Testis (tissue), 2 donors: ENCODE data around the gene TCN2.

Source experiments
- CTCF ChIP-seq, 3 experiments: fragments of 450-650 bp in 2 of 3; fragments of 200-600 bp in 1 of 3; sonication (generic) in 1 of 3; IDR thresholded peaks; one replicate each; pipeline ENCODE4 v1.5.1; 2016 to 2019; ENCODE audit warnings: antibody characterized with exemption in 3 of 3, mild to moderate bottlenecking in 2 of 3, moderate library complexity in 1 of 3
- POLR2A ChIP-seq: fragments of 450-650 bp; IDR thresholded peaks from one replicate; pipeline ENCODE4 v1.6.1; 2017; ENCODE audit warnings: antibody characterized with exemption, mild to moderate bottlenecking, moderate library complexity

- no peak for TF ChIP-seq CTCF (IDR thresholded peaks at IDR 0.05)
- no peak for TF ChIP-seq POLR2A
Measured at GRCh38 chr22:30671071-30671470, 64.1 kb downstream of the TCN2 start.
